AG20443 (cell line): ENCODE data around the gene SPATA2.
"Not testable (repeated sequence)": the region's sequence is repeated elsewhere in the genome, so short reads cannot be mapped to it uniquely, and the experiment has no call there.

ENCODE experiments used
- DNase-seq: peaks from one replicate; pipeline ENCODE4 v3.0.0; 2012; ENCODE audit warnings: low spot score, mixed read lengths

Gene SPATA2

GRCh38 chr20:49915380-49916145 is at the start of gene SPATA2:
TSS of gene SPATA2 (minus strand) at chr20:49915529. CDS start at chr20:49908490, 7,039 bp downstream.
- DNase-seq: peak; percentile 96

GRCh38 chr20:49961413-49961812 is 46.1 kb upstream of the SPATA2 start:
- no peak for DNase-seq

DNA sequence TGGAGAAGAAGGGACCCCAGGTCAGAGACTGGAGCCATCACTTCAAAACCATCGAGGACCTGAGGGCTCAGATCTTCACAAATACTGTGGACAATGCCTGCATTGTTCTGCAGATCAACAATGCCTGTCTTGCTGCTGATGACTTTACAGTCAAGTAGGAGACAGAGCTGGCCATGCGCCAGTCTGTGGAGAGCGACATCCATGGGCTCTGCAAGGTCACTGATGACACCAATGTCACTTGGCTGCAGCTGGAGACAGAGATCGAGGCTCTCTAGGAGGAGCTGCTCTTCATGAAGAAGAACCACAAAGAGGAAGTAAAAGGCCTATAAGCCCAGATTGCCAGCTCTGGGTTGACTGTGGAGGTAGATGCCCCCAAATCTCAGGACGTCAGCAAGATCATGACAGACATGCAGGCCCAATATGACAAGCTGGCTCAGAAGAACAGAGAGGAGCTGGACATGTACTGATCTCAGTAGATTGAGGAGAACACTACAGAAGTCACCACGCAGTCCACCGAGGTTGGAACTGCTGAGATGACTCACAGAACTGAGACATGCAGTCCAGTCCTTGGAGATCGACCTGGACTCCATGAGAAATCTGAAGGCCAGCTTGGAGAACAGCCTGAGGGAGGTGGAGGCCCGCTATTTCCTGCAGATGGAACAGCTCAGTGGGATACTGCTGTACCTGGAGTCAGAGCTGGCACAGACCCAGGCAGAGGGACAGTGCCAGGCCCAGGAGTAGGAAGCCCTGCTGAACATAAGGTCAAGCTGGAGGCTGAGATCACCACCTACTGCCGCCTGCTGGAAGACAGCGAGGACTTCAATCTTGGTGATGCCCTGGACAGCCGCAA is 42.0 kb upstream of the SPATA2 start:
- DNase-seq: not testable (repeated sequence)

GRCh38 chr20:49956689-49957088 is 41.4 kb upstream of the SPATA2 start:
- DNase-seq: no peak

DNA sequence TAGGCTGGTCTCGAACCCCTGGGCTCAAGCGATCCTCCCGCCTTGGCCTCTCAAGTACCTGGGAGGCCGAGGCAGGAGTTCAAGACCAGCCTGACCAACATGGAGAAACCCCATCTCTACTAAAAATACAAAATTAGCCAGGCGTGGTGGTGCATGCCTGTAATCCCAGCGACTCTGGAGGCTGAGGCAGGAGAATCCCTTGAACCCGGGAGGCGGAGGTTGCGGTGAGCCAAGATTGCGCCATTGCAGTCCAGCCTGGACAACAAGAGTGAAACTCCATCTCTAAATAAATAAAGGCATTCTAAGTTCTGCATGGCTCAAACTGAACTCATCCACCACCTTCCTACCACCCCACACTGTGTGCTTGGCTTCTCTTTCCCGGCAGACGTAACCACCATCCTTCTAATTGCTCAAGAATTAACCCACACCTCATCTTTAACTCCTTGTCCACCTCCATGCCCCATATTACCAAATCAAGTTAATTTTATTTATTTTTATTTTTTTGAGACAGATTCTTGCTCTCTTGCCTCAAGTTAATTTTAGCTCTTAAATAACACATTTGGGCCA is 40.6 kb upstream of the SPATA2 start:
- not testable (repeated sequence) for DNase-seq

DNA sequence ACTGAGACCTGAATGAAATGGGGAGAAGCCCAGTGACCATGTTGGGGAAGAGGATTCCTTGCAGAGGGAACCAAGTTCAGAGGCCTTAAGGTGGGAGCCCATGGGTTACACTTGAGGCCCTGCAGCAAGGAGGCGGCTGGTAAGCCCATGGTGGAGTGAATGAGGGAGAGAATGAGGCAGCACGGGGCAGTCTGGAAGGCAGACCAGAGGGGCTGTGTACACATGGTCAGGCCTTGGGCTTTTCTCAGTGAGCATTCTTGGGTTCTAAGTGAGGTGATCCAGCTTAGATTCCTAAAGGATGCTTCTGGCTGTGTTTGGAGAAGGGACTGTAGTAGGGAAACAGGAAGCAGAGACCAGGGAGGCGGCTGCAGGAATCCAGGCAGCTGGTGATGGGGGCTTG is 39.8 kb upstream of the SPATA2 start:
- no peak for DNase-seq

- peak; percentile 48 for DNase-seq
Measured at GRCh38 chr20:49951151-49951550, 35.8 kb upstream of the SPATA2 start.

DNA sequence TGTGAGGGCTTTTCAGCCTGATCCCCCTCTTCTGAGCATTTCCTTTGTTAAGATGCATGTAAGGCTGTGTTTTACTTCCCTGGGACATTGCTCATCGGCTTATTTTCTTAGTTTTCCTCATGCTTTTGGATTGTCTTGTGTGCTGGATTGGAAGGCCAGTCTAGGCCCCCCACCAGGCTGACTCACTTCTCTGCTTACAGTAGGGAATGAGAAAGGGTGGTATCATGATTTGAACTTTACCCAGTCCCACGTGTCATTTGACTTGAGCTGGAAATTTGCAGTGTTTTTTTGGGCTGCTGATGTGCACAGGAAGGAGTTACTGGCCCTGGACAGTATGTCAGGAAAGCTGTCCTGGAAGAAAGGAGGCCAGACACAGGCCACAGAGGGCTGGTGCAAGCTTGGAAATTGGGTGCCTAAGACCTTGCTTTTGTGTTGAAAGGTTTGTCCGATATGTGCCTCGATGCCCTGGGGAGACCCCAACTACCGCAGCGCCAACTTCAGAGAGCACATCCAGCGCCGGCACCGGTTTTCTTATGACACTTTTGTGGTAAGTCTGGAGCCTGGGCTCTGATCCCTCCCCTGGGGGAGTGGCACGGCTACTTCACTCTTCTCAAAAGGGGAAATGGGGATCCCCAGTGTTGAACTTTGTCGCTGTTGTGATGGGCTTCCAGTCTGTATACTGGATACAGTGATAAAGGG is 33.6 kb upstream of the SPATA2 start:
- peak; percentile 83 for DNase-seq

GRCh38 chr20:49948178-49948577 is 32.8 kb upstream of the SPATA2 start:
- DNase-seq: no peak

DNA sequence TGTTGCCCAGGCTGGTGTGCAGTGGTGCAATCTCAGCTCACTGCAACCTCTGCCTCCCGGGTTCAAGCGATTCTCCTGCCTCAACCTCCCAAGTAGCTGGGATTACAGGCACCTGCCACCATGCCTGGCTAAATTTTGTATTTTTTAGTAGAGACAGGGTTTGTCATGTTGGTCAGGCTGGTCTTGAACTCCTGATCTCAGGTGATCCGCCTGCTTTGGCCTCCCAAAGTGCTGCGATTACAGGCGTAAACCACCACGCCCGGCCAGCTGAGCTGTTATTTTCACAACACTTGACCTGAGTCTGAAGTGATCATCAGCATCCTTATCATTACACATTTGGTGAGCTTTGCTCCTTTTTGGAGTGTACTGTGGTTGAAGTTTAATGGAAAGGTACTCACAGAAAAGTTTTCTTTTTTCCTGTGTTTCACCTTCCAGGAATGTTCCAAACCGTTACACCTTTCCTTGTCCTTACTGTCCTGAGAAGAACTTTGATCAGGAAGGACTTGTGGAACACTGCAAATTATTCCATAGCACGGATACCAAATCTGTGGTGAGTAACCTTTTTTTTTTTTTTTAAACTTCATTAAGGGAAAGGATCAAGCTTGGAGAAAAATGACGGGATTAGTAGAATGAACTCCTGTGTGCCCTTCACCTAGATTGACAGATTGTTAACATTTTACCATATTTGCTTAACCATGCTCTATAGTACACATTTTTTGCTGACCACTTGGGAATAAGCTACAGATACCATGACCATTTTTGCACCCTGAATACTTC is 30.6 kb upstream of the SPATA2 start:
- no peak for DNase-seq

GRCh38 chr20:49945306-49945700 is 30.0 kb upstream of the SPATA2 start:
- DNase-seq: no peak

GRCh38 chr20:49942942-49943341 is 27.6 kb upstream of the SPATA2 start:
- DNase-seq: no peak

GRCh38 chr20:49942303-49942702 is 27.0 kb upstream of the SPATA2 start:
- DNase-seq: no peak

GRCh38 chr20:49941456-49941855 is 26.1 kb upstream of the SPATA2 start:
- no peak for DNase-seq

DNA sequence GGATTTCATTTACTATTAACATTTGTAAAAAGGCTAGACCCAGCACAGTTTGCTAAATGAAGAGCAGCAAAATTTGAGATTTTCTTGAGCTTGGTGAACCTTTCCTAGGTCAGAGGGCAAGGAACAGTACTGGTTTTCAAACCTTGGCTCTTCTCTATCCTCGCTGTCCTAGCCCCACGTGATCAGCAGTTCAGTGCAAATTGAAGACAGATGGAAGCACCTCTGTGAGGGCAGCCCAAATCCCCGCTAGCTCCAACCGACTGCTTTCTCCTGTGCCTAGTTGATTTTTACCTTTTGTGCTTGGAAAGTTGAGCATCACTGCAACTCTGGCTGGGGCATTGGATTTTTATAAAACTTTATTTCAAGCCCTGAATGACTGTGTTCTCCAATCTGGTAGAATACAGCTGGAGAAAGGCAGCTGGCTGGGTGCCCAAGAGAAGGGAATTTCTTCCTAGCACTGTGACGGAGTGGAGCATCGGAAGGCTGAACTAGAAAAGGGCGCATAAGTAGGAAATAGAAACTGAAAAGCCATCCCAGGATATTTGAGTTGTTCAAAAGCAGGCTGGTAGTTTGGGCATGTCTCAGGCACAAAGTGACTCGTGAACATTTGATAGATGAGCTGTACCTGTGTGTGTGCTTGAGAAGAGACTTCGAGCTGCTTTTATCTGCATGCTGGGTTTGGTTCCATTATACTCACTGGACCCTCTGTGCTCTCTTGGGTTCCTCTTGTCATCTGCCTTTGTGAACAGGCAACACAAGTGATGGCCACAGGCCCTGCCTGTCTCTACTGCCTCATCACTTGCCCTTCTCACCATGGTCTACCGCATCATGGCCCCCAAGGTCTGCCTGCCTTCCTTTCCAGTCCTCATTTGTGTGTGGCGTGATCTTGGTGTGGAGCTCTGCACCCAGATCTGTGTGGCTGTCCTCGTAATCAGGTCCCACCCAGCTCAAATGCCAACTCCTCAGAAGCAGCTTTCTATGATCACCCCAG is 23.1 kb upstream of the SPATA2 start:
- peak; percentile 47 for DNase-seq

- no peak for DNase-seq
Measured at GRCh38 chr20:49937027-49937929, 21.9 kb upstream of the SPATA2 start.

GRCh38 chr20:49936153-49937026 is 21.1 kb upstream of the SPATA2 start, which contains the start of gene RNF114:
TSS of gene RNF114 (plus strand) at chr20:49936397. CDS start at chr20:49936413, 16 bp downstream.
- DNase-seq: peak; percentile 99

DNA sequence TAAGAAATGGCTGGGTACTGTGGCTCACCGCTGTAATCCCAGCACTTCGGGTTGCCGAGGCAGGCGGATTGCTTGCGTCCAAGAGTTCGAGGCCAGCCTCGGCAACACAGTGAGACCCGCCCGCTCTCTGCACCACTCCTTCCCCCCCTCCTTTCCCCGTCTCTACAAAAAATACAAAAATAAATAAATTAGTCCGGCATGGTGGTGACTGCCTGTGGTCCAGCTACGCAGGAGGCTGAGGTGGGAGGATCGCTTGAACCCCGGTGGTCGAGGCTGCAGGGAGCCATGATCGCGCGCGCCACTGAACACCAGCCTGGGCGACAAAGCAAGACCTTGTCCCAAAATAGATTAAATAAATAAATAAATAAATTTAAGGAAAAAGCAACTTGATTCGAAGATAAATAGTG is 20.4 kb upstream of the SPATA2 start:
- no peak for DNase-seq
